T-helper 2 cell treated with Interferon-gamma antibody and Interleukin-4, amounts not matched to agents 100 ng/mL and 5 ng/mL, for 36 hours (primary cell): Measurements from ENCODE around the gene NAV3. TPM values are rescaled to one million over a fixed set of nuclear protein-coding genes. Genes with fewer than 3 reads are reported as not detected.

Experiments used
- intact Hi-C: fragments of 100-400 bp; cut with micrococcal nuclease; formaldehyde crosslinking; loops from one replicate; pipeline ENCODE4 v1.15.1; 2023
- total RNA-seq: library from RNA; stranded (reverse); gene quantifications from 2 replicates; pipeline ENCODE4 v1.2.3, GENCODE V29; 2022

Gene NAV3
- total RNA-seq, 1 donor from 2014 or later = not detected

GRCh38 chr12:78115889-78116288 is 285.2 kb downstream of the NAV3 start:
- intact Hi-C loops = no loop called here

- intact Hi-C loops = no loop called here
These were observed 287.3 kb downstream of the NAV3 start for GRCh38 chr12:78118036-78118435.

- intact Hi-C loops = no loop called here
These were observed 287.8 kb downstream of the NAV3 start for GRCh38 chr12:78118486-78118885.

- intact Hi-C loops = no loop called here
These were observed 288.7 kb downstream of the NAV3 start for GRCh38 chr12:78119351-78119918.

- intact Hi-C loops = no loop called here
These were observed 289.6 kb downstream of the NAV3 start for GRCh38 chr12:78120306-78120705.

GRCh38 chr12:78120866-78121560 is 290.3 kb downstream of the NAV3 start:
- intact Hi-C loops = no loop called here

- intact Hi-C loops = no loop called here
These were observed 291.4 kb downstream of the NAV3 start for GRCh38 chr12:78121969-78122610.

GRCh38 chr12:78128211-78128610 is 297.5 kb downstream of the NAV3 start:
- intact Hi-C loops = no loop called here

GRCh38 chr12:78143717-78144116 is 313.0 kb downstream of the NAV3 start:
- intact Hi-C loops = no loop called here

GRCh38 chr12:78145398-78145797 is 314.7 kb downstream of the NAV3 start:
- intact Hi-C loops = loop anchor here (5.0 kb wide), 1 partner anchor 1592 kb away; no protein-coding TSS in a partner anchor

GRCh38 chr12:78146365-78146772 is 315.7 kb downstream of the NAV3 start:
- intact Hi-C loops = loop anchor here (5.0 kb wide), 1 partner anchor 1591 kb away; no protein-coding TSS in a partner anchor

- intact Hi-C loops = loop anchor here (5.0 kb wide), 1 partner anchor 1588 kb away; no protein-coding TSS in a partner anchor
These were observed 318.8 kb downstream of the NAV3 start for GRCh38 chr12:78149459-78149858.

GRCh38 chr12:78155546-78155945 is 324.9 kb downstream of the NAV3 start:
- intact Hi-C loops = no loop called here

GRCh38 chr12:78156751-78157150 is 326.1 kb downstream of the NAV3 start:
- intact Hi-C loops = no loop called here

GRCh38 chr12:78157199-78157598 is 326.5 kb downstream of the NAV3 start:
- intact Hi-C loops = no loop called here

- intact Hi-C loops = no loop called here
These were observed 333.5 kb downstream of the NAV3 start for GRCh38 chr12:78164154-78164553.

- intact Hi-C loops = no loop called here
These were observed 336.8 kb downstream of the NAV3 start for GRCh38 chr12:78167510-78167909.

GRCh38 chr12:78171061-78171460 is 340.4 kb downstream of the NAV3 start:
- intact Hi-C loops = no loop called here

GRCh38 chr12:78176643-78177042 is 345.9 kb downstream of the NAV3 start:
- intact Hi-C loops = no loop called here

GRCh38 chr12:78177298-78177697 is 346.6 kb downstream of the NAV3 start:
- intact Hi-C loops = no loop called here

- intact Hi-C loops = no loop called here
These were observed 348.7 kb downstream of the NAV3 start for GRCh38 chr12:78179346-78179745.

GRCh38 chr12:78181544-78182162 is 351.0 kb downstream of the NAV3 start:
- intact Hi-C loops = no loop called here
